GM18907 (cell line): ENCODE results near the gene CDH23.

ENCODE experiments used
- ATAC-seq: cut with Tn5 transposase; IDR thresholded peaks from one replicate; pipeline ENCODE4 v1.9.1; 2021; ENCODE audit warnings: mild to moderate bottlenecking, moderate library complexity; ENCODE audit not compliant: unreplicated experiment

Gene CDH23

DNA sequence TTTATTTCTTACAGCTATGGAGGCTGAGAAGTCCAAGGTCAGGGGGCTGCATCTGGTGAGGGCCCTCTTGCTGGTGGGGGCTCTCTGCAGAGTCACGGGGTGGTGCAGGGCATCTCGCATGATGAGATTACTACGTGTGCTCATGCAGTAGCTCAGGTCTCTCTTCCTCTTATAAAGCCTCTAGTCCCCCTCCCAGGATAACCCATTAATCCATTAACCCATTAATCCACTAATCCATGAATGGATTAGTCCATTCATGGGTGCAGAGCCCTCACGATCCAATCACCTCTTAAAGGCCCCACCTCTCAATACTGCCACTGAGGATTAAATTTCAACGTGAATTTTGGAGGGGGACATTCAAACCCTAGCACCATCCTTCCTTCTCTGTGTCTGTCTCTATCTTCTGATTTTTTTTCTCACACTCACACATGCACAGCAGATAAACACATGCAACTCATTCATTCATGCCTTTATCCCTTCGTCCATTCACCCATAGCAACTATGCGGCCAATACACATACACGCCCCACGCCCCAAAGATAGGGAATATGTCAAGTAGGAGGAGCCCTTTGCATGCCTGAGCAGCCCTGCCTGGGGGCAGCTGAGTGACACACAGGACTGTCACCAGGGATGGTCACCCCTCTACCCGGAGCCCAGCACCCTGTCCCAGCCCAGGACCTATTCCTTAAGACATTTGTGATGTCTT is 236.3 kb downstream of the CDH23 start:
- no peak for ATAC-seq

- no peak for ATAC-seq
These were observed 237.2 kb downstream of the CDH23 start for GRCh38 chr10:71633920-71634319.

GRCh38 chr10:71634531-71635164 is 237.9 kb downstream of the CDH23 start:
- ATAC-seq: no peak

- no peak for ATAC-seq
These were observed 238.6 kb downstream of the CDH23 start for GRCh38 chr10:71635251-71635866.

DNA sequence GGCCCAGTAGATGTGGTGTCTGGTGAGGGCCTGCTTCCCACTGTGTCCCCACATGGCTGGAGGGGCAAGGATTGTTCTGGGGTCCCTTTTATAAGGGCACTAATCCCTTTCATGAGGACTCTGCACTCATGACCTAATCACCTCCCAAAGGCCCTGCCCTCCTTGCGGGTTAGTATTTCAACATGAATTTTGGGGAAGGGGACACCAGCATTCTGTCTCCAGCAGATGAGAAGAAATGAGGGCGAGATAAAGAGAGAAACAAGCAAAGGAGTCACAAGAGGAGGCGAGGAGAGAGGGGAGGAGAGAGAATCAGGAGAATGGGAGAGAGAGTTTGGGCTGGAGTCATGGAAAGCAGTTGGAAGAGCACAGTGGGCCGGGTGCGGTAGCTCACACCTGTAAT is 239.1 kb downstream of the CDH23 start:
- ATAC-seq: no peak

- ATAC-seq: no peak
These were observed 239.9 kb downstream of the CDH23 start for GRCh38 chr10:71636588-71636987.

DNA sequence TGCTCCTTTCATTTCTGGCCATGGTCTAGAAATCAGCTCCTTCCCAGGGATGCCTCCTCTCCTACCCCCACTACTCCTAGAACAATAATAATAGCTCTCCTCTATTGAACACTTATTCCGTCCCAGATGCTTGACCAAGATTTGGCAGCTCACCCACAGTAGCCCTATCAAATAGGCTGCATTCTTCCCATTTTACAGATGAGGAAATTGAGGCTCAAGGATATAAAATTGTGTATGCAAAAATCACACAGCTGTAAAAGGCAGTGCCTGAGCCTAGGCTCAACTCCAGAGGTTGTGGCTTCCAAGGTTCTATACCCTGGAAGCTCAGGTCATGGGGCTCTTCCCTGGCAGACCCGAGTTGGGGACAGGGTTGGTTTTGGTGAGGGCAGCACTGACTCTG is 240.6 kb downstream of the CDH23 start:
- no peak for ATAC-seq

DNA sequence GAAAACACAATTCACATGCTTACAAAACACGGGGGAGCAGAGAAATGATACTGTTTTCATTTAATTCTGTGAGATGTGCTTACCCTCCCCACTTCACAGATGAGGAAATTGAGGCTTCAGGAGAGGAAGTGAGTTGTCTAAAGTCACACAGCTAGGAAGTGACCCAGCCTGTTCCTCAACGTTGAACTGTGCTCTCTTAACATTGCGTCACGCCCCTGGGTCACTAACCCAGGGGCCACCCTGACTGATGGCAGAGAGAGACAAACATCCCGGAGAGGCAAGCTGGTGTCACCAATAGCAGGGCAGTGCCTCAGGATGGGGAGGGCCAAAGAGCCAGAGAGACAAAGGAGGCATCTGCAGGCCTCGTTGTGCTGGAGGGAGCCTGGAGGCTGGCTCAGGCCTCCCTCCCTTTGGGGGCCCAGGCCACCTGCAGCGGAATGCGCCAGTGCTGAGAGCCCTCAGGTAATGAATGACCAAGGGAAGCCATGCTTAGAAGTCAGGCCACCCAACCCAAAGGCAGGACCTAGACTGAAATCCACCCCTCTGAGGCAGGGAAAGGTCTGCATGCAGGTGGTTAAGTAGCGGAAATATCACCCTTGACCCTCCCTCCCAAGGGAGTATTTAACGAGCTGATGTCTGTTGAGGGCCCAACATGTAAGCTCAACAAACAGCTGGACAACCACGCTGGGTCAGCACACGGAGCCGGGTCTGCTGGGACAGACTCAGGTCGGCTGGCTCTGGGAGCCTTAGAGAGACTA is 241.5 kb downstream of the CDH23 start:
- no peak for ATAC-seq

DNA sequence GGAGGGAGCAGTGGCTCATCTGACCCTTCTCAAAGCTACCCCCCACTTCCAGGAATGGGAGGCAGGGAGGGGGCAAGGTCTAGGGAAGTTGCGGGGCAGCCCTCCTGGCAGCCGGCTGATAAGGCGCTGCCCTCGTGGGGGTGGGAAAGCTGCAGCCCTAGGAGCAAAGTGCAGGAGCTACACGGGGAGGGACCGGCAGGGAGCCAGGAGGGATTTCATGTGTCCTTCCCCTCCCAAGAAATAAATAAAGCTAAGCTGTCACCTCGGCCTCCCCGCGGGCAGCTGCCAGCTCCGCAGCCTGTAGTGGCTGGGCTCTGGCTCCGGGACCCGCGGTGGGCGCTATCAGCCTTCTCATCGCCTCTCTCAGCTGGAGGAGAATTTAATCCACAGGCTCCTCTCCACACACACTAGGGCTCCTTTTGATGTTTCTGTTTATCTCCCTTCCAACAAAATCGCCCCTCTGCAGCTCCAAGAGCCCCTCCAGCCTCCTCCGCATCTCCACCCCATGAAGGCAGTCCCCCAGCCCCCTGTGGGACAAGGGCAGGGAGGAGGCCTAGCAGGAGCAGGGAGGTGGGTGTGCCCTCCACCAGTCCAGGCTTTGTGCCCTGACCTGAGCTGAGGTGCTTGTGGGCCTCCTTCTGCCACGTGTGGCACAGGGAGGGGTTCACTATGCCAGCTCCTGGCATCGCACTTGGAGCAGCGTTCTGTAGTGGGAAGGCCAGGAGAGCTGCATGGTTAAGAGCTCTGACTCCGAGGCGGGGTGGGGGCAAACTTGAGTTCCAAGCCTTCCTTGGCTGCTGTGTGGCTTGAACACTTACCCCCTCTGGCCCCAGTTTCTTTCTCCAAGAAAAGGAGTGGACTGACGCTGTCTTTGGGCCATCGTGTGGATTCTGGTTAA is 242.4 kb downstream of the CDH23 start:
- no peak for ATAC-seq

DNA sequence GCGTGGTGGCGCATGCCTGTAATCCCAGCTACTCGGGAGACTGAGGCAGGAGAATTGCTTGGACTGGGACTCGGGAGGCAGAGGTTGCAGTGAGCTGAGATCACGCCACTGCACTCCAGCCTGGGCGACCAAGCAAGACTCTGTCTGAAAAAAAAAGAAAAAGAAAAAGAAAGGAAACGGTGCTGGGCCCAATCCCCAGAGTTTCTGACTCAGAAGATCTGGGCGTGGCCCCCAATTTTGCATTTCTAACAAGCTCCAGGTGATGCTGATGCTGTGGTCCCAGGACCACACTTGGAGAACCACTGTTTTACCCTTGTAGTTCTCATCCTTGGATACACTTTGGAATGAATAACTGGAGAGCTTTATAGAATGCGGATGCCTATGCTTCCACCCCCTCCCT is 243.9 kb downstream of the CDH23 start:
- ATAC-seq: no peak

DNA sequence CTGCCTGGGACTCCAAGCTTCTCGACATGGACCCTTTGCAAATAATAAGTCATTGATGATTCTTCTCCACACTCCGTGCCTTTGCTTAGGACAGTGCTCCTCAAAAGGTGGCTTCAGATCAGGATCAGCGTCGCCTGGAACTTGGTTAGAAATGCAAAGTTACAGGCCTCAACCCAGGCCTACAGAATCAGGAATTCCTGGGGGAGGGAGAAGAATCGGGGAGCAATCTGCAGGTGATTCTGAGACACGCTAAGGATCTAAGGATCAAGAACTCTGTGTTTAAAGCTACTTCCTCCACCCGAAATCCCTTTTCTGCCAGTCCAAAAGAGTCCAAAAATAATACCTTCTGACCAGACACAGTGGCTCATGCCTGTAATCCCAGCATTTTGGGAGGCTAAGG is 244.7 kb downstream of the CDH23 start:
- ATAC-seq: no peak

GRCh38 chr10:71641986-71642385 is 245.3 kb downstream of the CDH23 start:
- ATAC-seq: no peak

GRCh38 chr10:71643904-71644303 is 247.2 kb downstream of the CDH23 start:
- no peak for ATAC-seq

DNA sequence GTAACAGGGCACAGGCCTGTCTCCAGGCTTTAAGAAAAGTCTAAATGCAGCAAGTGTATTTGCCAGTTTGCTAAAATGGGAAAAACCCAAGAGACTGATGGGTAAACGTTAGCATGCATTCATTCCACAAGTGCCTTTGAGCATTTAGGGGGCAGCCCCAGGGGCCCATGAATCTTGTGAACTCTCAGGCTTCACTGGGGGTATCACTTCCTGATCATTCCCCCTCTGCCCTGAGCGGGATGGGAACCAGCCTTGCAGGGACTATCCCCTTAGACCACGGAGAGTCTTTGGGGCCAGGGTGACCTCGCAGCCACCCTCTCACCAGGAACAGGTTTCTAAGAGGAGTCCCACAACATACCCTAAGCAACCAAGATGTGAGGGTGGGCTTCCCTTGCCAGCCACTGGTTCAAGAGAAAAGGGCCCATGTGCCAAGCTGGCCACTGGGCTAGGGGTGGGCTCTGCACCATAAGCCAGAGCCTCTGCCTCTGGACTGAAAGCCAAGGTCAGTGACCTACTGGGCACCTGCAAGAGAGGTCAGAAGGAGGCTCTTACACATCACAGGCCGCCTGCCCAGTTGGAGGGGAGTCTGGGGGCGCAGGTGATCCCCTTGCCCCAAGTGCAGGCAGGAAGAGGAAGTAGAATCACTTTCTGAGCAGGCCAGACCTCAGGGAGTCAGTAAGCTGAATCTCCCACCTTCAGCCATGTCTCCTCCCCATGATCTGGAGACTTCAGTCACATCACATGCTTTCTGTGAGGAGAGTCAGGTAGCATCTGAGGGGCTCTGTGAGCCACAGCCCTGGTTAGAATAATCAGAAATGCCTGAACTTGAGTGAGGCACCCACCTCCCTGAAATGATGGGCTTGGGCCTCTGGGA is 247.8 kb downstream of the CDH23 start:
- ATAC-seq: no peak

DNA sequence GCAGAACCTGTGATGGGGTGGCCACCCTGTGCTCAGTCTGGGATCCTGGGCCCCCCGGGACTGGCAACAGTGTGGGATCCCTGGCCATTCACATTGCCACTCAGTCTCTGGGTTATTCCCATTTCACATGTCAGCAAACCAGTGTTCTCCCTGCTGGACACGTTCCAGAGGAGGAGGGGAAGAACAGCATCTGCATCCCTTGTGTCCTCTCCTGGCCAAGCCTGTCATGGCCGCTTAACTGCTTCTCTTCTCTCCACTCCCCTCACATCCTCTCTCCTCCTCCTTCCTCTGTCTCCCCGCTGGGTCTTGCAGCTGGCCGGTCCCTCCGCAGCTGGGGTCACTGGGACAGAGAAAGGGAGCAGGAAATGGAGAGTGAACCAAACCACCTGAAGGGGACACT is 248.5 kb downstream of the CDH23 start:
- ATAC-seq: no peak

GRCh38 chr10:71646037-71646436 is 249.3 kb downstream of the CDH23 start:
- no peak for ATAC-seq

DNA sequence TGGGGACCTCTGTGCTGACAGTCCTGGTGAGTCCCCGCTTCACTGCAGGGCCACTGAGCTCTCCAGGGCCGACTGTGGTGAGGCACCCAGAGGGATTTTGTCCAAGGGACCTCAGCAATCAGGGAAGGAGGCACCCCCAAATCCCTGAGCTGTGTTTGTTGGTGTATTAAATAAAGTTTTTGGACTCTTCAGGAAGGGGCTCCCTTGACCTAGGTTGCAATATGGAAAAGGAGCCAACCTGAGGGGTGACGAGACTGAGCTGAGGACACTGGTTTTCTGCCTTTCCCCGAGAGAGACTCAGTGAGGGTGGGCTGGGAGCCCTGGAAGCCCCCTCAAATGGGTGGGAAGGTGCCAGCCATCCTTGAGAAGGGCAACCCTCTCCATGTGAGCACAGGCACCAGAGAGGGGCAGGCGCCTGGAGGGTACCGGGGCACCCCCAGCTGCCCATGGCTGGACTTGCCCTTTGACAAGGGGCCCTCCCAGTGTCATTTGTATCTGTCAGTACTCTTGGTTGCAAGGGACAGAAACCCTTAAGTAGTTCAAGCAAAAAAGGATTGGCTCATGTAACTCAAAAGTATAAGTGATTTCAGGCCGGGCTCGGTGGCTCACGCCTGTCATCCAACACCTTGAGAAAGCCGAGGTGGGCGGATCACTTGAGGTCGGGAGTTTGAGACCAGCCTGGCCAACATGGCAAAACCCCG is 250.0 kb downstream of the CDH23 start:
- ATAC-seq: no peak

DNA sequence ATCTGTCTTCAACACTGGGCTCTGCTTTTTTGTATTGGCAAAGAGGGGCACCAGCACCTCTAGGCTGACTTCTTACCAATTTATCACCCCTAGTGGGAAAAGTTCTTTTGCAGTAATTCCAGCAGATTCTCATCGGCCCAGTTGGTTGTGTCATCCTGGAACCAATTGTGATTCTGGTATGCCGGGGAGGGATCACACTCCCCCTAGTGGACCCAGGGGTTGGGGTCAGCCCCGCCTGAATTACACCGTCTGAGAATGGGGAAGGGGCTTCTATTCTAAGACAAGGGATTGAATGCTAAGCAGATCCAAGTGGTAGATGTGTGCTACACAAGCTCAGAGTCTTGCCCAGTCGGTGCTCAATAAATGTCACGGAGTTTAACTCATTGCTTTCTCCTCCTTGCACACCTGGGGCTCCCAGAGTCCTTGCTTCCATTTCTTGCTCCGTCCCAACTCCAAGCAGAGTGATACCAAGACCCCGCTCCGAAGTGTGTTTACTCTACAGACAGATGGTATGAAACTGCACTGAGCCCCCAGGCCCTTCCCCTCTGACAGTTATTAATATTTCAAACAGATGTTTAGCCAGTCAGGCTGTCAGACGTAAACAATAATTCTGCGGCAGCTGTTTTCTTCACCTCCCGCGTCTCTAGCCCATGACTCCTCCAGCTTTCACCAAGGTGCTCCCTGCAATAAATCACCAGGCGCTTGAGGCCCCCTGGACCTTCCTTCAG is 251.0 kb downstream of the CDH23 start:
- ATAC-seq: no peak
